HepG2 (cell line): Measurements from ENCODE around the gene MED9. TPM values are rescaled to one million over a fixed set of nuclear protein-coding genes. Genes with fewer than 3 reads are reported as not detected.

Experiments
- BORCS8-MEF2B ChIP-seq: sonication (generic); formaldehyde crosslinking; IDR thresholded peaks from 2 replicates; pipeline ENCODE4 v1.8.0; 2022; ENCODE audit warnings: mild to moderate bottlenecking, missing genetic modification reagents
- CAMTA2 ChIP-seq: sonication (generic); formaldehyde crosslinking; IDR thresholded peaks from 2 replicates; pipeline ENCODE4 v1.4.0; 2020; ENCODE audit warnings: mild to moderate bottlenecking, missing genetic modification reagents, borderline replicate concordance
- CREB1 ChIP-seq, 2 experiments: fragments of 450-650 bp in 1 of 2; IDR thresholded peaks; 2 replicates each; pipeline ENCODE4 v1.6.1; 2016 to 2017; ENCODE audit warnings: control low read depth in 1 of 2, mild to moderate bottlenecking in 1 of 2, missing compliant biosample characterization in 1 of 2, missing genetic modification characterization in 1 of 2
- IRF2 ChIP-seq: IDR thresholded peaks from 2 replicates; pipeline ENCODE4 v1.6.1; 2018; ENCODE audit warnings: missing genetic modification reagents, missing compliant biosample characterization
- RBM22 ChIP-seq: fragments of 200-400 bp; formaldehyde crosslinking; optimal IDR thresholded peaks from 2 replicates; pipeline ENCODE3; 2017; ENCODE audit warnings: mild to moderate bottlenecking, low read length, moderate library complexity
- SNAPC5 ChIP-seq: sonication (generic); formaldehyde crosslinking; IDR thresholded peaks from 2 replicates; pipeline ENCODE4 v1.8.1; 2023; ENCODE audit warnings: mild to moderate bottlenecking, missing genetic modification reagents, borderline replicate concordance
- SP1 ChIP-seq, 2 experiments: fragments of 450-650 bp in 1 of 2; sonication (generic) in 1 of 2; formaldehyde crosslinking in 1 of 2; IDR thresholded peaks; 2 replicates each; pipeline versions ENCODE4 v1.4.0 to v1.6.1; 2016 to 2020; ENCODE audit warnings: missing genetic modification reagents in 1 of 2
- TCF12 ChIP-seq, 2 experiments: fragments of 450-650 bp in 1 of 2; sonication (generic) in 1 of 2; formaldehyde crosslinking in 1 of 2; IDR thresholded peaks; 2 replicates each; pipeline versions ENCODE4 v1.6.1 to v1.8.0; 2017 to 2022; ENCODE audit warnings: antibody characterized with exemption in 1 of 2, mild to moderate bottlenecking in 1 of 2, missing genetic modification reagents in 1 of 2, moderate library complexity in 1 of 2
- THYN1 ChIP-seq: sonication (generic); formaldehyde crosslinking; IDR thresholded peaks from 2 replicates; pipeline ENCODE4 v1.8.1; 2023; ENCODE audit warnings: low read depth, mild to moderate bottlenecking, moderate library complexity, missing genetic modification reagents, borderline replicate concordance
- TOPORS ChIP-seq: sonication (generic); formaldehyde crosslinking; IDR thresholded peaks from 2 replicates; pipeline ENCODE4 v1.8.0; 2023; ENCODE audit warnings: mild to moderate bottlenecking, missing genetic modification reagents
- ZNF337 ChIP-seq: sonication (generic); formaldehyde crosslinking; IDR thresholded peaks from 2 replicates; pipeline ENCODE4 v1.5.1; 2020; ENCODE audit warnings: missing genetic modification reagents, low read depth, mild to moderate bottlenecking, borderline replicate concordance
- ZNF34 ChIP-seq: sonication (generic); formaldehyde crosslinking; IDR thresholded peaks from 2 replicates; pipeline ENCODE4 v1.4.0; 2020; ENCODE audit warnings: mild to moderate bottlenecking, missing genetic modification reagents, borderline replicate concordance
- ZNF543 ChIP-seq: sonication (generic); formaldehyde crosslinking; IDR thresholded peaks from 2 replicates; pipeline ENCODE4 v1.4.0; 2020; ENCODE audit warnings: mild to moderate bottlenecking, missing genetic modification reagents
- ZNF83 ChIP-seq: sonication (generic); formaldehyde crosslinking; IDR thresholded peaks from 2 replicates; pipeline ENCODE4 v1.4.0; 2020; ENCODE audit warnings: missing genetic modification reagents, mild to moderate bottlenecking, borderline replicate concordance
- ZSCAN29 ChIP-seq: sonication (generic); formaldehyde crosslinking; conservative IDR thresholded peaks from 2 replicates; pipeline ENCODE4 v1.4.0; 2020; ENCODE audit warnings: mild to moderate bottlenecking, missing genetic modification reagents
- polyA plus RNA-seq, 8 experiments: library from polyadenylated mRNA; depleted of rRNA in 3 of 8; stranded (reverse) in 7 of 8; unstranded in 1 of 8; fragments of >200 nt; fragmentation: Illumina TruSeq in 4 of 8; extraction: Trizol in 4 of 8; gene quantifications; 2 replicates each; pipeline versions ENCODE4 v1.2.1 to v1.2.3, GENCODE V29; 2011 to 2016; ENCODE audit warnings: low read depth in 4 of 8, missing spikeins in 1 of 8, mixed read lengths in 1 of 8; ENCODE audit not compliant: insufficient read depth in 1 of 8
- total RNA-seq, 5 experiments: library from RNA; depleted of rRNA; stranded (reverse); fragments of >200 nt; fragmentation: Illumina TruSeq; extraction: Trizol; gene quantifications; 2 replicates each; pipeline ENCODE4 v1.2.3, GENCODE V29; 2016; ENCODE audit warnings: low read depth in 1 of 5
- TF ChIP-seq, protein P1 (sequence below): sonication (generic); formaldehyde crosslinking; IDR thresholded peaks from 2 replicates; pipeline ENCODE4 v1.4.0; 2020; ENCODE audit warnings: missing genetic modification reagents
- TF ChIP-seq, protein P2 (sequence below): IDR thresholded peaks from 2 replicates; pipeline ENCODE4 v1.6.1; 2016; ENCODE audit warnings: mild to moderate bottlenecking
- TF ChIP-seq, protein P3 (sequence below): sonication (generic); formaldehyde crosslinking; IDR thresholded peaks from 2 replicates; pipeline ENCODE4 v1.5.0; 2020; ENCODE audit warnings: mild to moderate bottlenecking, missing genetic modification reagents, borderline replicate concordance

MED9 gene
- total and polyA plus RNA-seq, 2 of the 13 experiments (the other 11 are each of a cell fraction or from before 2014, with no cell fraction given) = 11.9 to 15.1 TPM

GRCh38 chr17:17538417-17539391, 61.9 kb downstream of the MED9 start (continued):
- TF ChIP-seq ZNF34 (CRISPR knock-in tag) = no peak
- TF ChIP-seq, protein P1, sequence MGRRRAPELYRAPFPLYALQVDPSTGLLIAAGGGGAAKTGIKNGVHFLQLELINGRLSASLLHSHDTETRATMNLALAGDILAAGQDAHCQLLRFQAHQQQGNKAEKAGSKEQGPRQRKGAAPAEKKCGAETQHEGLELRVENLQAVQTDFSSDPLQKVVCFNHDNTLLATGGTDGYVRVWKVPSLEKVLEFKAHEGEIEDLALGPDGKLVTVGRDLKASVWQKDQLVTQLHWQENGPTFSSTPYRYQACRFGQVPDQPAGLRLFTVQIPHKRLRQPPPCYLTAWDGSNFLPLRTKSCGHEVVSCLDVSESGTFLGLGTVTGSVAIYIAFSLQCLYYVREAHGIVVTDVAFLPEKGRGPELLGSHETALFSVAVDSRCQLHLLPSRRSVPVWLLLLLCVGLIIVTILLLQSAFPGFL = no peak
- TF ChIP-seq TCF12 (IDR thresholded peaks at IDR 0.05) = no peak
- TF ChIP-seq TCF12 (CRISPR knock-in tag; IDR thresholded peaks at IDR 0.05) = peak; percentile 95
- no peak for TF ChIP-seq ZNF83 (CRISPR knock-in tag)
- TF ChIP-seq TOPORS (CRISPR knock-in tag) = 0 out of 2 replicates have a peak, but pooled peaks have one; percentile 57
- peak; percentile 76 for TF ChIP-seq IRF2 (CRISPR knock-in tag)
- no peak for TF ChIP-seq SP1 (IDR thresholded peaks at IDR 0.05)
- 0 out of 2 replicates have a peak, but pooled peaks have one; percentile 19 for TF ChIP-seq SP1 (CRISPR knock-in tag; IDR thresholded peaks at IDR 0.05)
- no peak for TF ChIP-seq ZNF543 (CRISPR knock-in tag)
- TF ChIP-seq RBM22 = no peak
- TF ChIP-seq THYN1 (CRISPR knock-in tag) = no peak
- TF ChIP-seq, protein P2, sequence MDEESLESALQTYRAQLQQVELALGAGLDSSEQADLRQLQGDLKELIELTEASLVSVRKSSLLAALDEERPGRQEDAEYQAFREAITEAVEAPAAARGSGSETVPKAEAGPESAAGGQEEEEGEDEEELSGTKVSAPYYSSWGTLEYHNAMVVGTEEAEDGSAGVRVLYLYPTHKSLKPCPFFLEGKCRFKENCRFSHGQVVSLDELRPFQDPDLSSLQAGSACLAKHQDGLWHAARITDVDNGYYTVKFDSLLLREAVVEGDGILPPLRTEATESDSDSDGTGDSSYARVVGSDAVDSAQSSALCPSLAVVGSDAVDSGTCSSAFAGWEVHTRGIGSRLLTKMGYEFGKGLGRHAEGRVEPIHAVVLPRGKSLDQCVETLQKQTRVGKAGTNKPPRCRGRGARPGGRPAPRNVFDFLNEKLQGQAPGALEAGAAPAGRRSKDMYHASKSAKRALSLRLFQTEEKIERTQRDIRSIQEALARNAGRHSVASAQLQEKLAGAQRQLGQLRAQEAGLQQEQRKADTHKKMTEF (CRISPR knock-in tag) = peak; percentile 92
- TF ChIP-seq CREB1 (IDR thresholded peaks at IDR 0.05) = no peak
- TF ChIP-seq CREB1 (CRISPR knock-in tag; IDR thresholded peaks at IDR 0.05) = peak; percentile 79
- no peak for TF ChIP-seq ZNF337 (CRISPR knock-in tag)
- no peak for TF ChIP-seq CAMTA2 (CRISPR knock-in tag)
- TF ChIP-seq, protein P3, sequence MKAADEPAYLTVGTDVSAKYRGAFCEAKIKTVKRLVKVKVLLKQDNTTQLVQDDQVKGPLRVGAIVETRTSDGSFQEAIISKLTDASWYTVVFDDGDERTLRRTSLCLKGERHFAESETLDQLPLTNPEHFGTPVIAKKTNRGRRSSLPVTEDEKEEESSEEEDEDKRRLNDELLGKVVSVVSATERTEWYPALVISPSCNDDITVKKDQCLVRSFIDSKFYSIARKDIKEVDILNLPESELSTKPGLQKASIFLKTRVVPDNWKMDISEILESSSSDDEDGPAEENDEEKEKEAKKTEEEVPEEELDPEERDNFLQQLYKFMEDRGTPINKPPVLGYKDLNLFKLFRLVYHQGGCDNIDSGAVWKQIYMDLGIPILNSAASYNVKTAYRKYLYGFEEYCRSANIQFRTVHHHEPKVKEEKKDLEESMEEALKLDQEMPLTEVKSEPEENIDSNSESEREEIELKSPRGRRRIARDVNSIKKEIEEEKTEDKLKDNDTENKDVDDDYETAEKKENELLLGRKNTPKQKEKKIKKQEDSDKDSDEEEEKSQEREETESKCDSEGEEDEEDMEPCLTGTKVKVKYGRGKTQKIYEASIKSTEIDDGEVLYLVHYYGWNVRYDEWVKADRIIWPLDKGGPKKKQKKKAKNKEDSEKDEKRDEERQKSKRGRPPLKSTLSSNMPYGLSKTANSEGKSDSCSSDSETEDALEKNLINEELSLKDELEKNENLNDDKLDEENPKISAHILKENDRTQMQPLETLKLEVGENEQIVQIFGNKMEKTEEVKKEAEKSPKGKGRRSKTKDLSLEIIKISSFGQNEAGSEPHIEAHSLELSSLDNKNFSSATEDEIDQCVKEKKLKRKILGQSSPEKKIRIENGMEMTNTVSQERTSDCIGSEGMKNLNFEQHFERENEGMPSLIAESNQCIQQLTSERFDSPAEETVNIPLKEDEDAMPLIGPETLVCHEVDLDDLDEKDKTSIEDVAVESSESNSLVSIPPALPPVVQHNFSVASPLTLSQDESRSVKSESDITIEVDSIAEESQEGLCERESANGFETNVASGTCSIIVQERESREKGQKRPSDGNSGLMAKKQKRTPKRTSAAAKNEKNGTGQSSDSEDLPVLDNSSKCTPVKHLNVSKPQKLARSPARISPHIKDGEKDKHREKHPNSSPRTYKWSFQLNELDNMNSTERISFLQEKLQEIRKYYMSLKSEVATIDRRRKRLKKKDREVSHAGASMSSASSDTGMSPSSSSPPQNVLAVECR = peak; percentile 34; the same call in 1 of the 2 replicates
- peak; percentile 45; the same call in 1 of the 2 replicates for TF ChIP-seq BORCS8-MEF2B (CRISPR knock-in tag)
- 0 out of 2 replicates have a peak, but pooled peaks have one; percentile 47 for TF ChIP-seq SNAPC5 (CRISPR knock-in tag)
- TF ChIP-seq ZSCAN29 (CRISPR knock-in tag) = no peak
